Measurements from ENCODE around the gene CBLN1. TPM values are rescaled to one million over a fixed set of nuclear protein-coding genes. Genes with fewer than 3 reads are reported as not detected.

Gene CBLN1
- total and polyA plus RNA-seq, 7 donors: under 0.01 to 0.55 (median 0.55) TPM; not detected in 4

DNA sequence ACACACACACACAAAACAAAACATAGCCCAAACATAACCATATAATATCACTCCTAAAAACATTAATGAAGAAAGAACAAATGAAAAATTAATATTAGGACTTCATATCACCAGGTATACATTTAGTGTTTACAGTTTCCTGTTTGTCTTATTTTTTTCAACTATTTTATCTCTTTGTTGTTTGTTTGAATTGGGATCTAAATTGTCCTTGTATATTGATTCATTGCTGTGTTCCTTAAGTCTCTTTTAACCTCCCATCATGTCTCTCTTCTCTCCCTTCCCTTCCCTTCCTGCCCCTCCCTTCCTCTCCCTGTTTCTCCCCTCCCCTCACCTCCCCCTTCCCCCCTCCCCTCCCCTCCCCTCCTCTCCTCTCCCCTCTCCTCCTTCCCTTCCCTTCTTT lies 23.8 kb upstream of the CBLN1 start:
- H3K36me3 ChIP-seq: no peaks in the 10 kb centered on the region
- no peak for DNase-seq
- H3K4me1 ChIP-seq: no peaks in the 10 kb centered on the region
- H3K9me3 ChIP-seq: no peaks in the 10 kb centered on the region
- intact Hi-C loops (cut with DNase I): no loop called here
- peaks cover 0 to 3% (median 0%) of the 10 kb centered on the region in 3 donors for H3K27me3 ChIP-seq
- no peak overlapping the region for H3K4me3 ChIP-seq
- TF ChIP-seq POLR2A (IDR thresholded peaks at IDR 0.05) (no peak), EP300 (IDR thresholded peaks at IDR 0.05) (no peak), POLR2AphosphoS5 (IDR thresholded peaks at IDR 0.05) (no peak), CTCF (IDR thresholded peaks at IDR 0.05) (no peak)
- no peak overlapping the region for H3K27ac ChIP-seq

- Histone ChIP-seq H3K4me1 (no peaks in the 10 kb centered on the region), H3K9me3 (no peaks in the 10 kb centered on the region), H3K4me3 (no peak overlapping the region), H3K27ac (no peak overlapping the region), H3K36me3 (no peaks in the 10 kb centered on the region), H3K27me3 (peaks cover 0 to 21% (median 0%) of the 10 kb centered on the region in 3 donors)
- WGBS, 2 donors: 77 to 84% methylated on average over 2 of the region's 2 CpGs
- no peak for DNase-seq
- intact Hi-C loops (cut with DNase I): no loop called here
- no peak for TF ChIP-seq POLR2A (IDR thresholded peaks at IDR 0.05)
- no peak for TF ChIP-seq EP300 (IDR thresholded peaks at IDR 0.05)
- no peak for TF ChIP-seq CTCF (IDR thresholded peaks at IDR 0.05)
- TF ChIP-seq POLR2AphosphoS5 (IDR thresholded peaks at IDR 0.05): no peak
These were observed 10.8 kb upstream of the CBLN1 start for GRCh38 chr16:49292413-49292812.

- Histone ChIP-seq H3K27ac (no peak overlapping the region), H3K27me3 (peaks cover 11 to 69% (median 29%) of the 10 kb centered on the region in 3 donors), H3K9me3 (no peaks in the 10 kb centered on the region), H3K36me3 (no peaks in the 10 kb centered on the region), H3K4me3 (no peak overlapping the region), H3K4me1 (peaks cover 0 to 14% (median 12%) of the 10 kb centered on the region in 4 donors)
- 56 to 87% methylated on average over 3 of the region's 3 CpGs for WGBS, 2 donors
- no peak for TF ChIP-seq EP300 (IDR thresholded peaks at IDR 0.05)
- TF ChIP-seq POLR2A (IDR thresholded peaks at IDR 0.05): no peak
- no peak for TF ChIP-seq CTCF (IDR thresholded peaks at IDR 0.05)
- TF ChIP-seq POLR2AphosphoS5 (IDR thresholded peaks at IDR 0.05): no peak
- no peak for DNase-seq
- intact Hi-C loops (cut with DNase I): loop anchor here (10.0 kb wide), 1 partner anchor 343 kb away; no protein-coding TSS in a partner anchor
These were observed 5.9 kb upstream of the CBLN1 start for GRCh38 chr16:49287572-49287971.

- TF ChIP-seq POLR2A (IDR thresholded peaks at IDR 0.05): no peak
- TF ChIP-seq EP300 (IDR thresholded peaks at IDR 0.05): no peak
- no peak for TF ChIP-seq POLR2AphosphoS5 (IDR thresholded peaks at IDR 0.05)
- TF ChIP-seq CTCF (IDR thresholded peaks at IDR 0.05): no peak
- H3K36me3 ChIP-seq: no peaks in the 10 kb centered on the region
- 59 to 63% methylated on average over 4 of the region's 4 CpGs for WGBS, 2 donors
These were observed 3.3 kb upstream of the CBLN1 start for GRCh38 chr16:49284962-49285361.

More at GRCh38 chr16:49284962-49285361, 3.3 kb upstream of the CBLN1 start:
- Histone ChIP-seq H3K27me3 (peaks cover 25 to 93% (median 45%) of the 10 kb centered on the region in 3 donors), H3K4me1 (peaks cover 0 to 35% (median 33%) of the 10 kb centered on the region in 4 donors), H3K27ac (no peak overlapping the region), H3K4me3 (no peak overlapping the region), H3K9me3 (no peaks in the 10 kb centered on the region)
- intact Hi-C loops (cut with DNase I): loop anchor here (10.0 kb wide), 1 partner anchor 340 kb away; no protein-coding TSS in a partner anchor
- DNase-seq: no peak
